HS-27A (cell line): ENCODE measurements around the gene TM7SF2.
A peak's percentile ranks its signal among the peaks of the same experiment; 100 is the strongest.
"Not testable (repeated sequence)": the region's sequence is repeated elsewhere in the genome, so short reads cannot be mapped to it uniquely, and the experiment has no call there.

Experiments used
- DNase-seq: peaks from one replicate; pipeline ENCODE4 v3.0.0-alpha.2; 2012; ENCODE audit warnings: low read depth, missing footprints

TM7SF2 gene

GRCh38 chr11:65130631-65131416 is 19.2 kb downstream of the TM7SF2 start:
- DNase-seq, result no peak

GRCh38 chr11:65131417-65131776 is 19.7 kb downstream of the TM7SF2 start:
- no peak for DNase-seq

- no peak for DNase-seq
Measured at GRCh38 chr11:65131895-65132237, 20.2 kb downstream of the TM7SF2 start.

GRCh38 chr11:65132238-65132987 is 20.7 kb downstream of the TM7SF2 start:
- DNase-seq, result no peak

GRCh38 chr11:65132988-65133700 is 21.5 kb downstream of the TM7SF2 start:
- DNase-seq, result no peak

- no peak for DNase-seq
Measured at GRCh38 chr11:65133724-65134123, 22.1 kb downstream of the TM7SF2 start.

GRCh38 chr11:65134240-65134951 is 22.7 kb downstream of the TM7SF2 start, which contains the start of gene SYVN1:
Gene SYVN1 (minus strand): TSS chr11:65134519. CDS start chr11:65133601, 918 bp downstream.
- DNase-seq, result peak; percentile 86

GRCh38 chr11:65134952-65135632 is 23.4 kb downstream of the TM7SF2 start:
- peak; percentile 90 for DNase-seq

GRCh38 chr11:65135633-65136145 is 24.0 kb downstream of the TM7SF2 start:
- no peak for DNase-seq

- DNase-seq, result no peak
Measured at GRCh38 chr11:65136515-65137096, 24.9 kb downstream of the TM7SF2 start.

- no peak for DNase-seq
Measured at GRCh38 chr11:65141896-65142494, 30.3 kb downstream of the TM7SF2 start.

- no peak for DNase-seq
Measured at GRCh38 chr11:65147352-65148075, 35.8 kb downstream of the TM7SF2 start.

- no peak for DNase-seq
Measured at GRCh38 chr11:65148657-65149056, 37.0 kb downstream of the TM7SF2 start.

GRCh38 chr11:65150131-65150508 is 38.4 kb downstream of the TM7SF2 start:
- DNase-seq, result not testable (repeated sequence)

GRCh38 chr11:65150509-65151299 is 39.0 kb downstream of the TM7SF2 start:
- DNase-seq, result peak; percentile 75

GRCh38 chr11:65151331-65151899 is 39.7 kb downstream of the TM7SF2 start:
- DNase-seq, result no peak

- no peak for DNase-seq
Measured at GRCh38 chr11:65152122-65152521, 40.5 kb downstream of the TM7SF2 start.

GRCh38 chr11:65156256-65156655 is 44.6 kb downstream of the TM7SF2 start:
- no peak for DNase-seq

GRCh38 chr11:65156926-65157325 is 45.3 kb downstream of the TM7SF2 start:
- no peak for DNase-seq
